HepG2 (cell line): ENCODE results near the gene MFRP. TPM values are rescaled to one million over a fixed set of nuclear protein-coding genes. Genes with fewer than 3 reads are reported as not detected.

ENCODE experiments used
- AGO1 ChIP-seq: fragments of 200-400 bp; formaldehyde crosslinking; IDR thresholded peaks from 2 replicates; pipeline ENCODE4 v1.6.1; 2017; ENCODE audit warnings: mild to moderate bottlenecking, low read depth, low read length, moderate library complexity; ENCODE audit not compliant: poor library complexity, severe bottlenecking
- ARID2 ChIP-seq: sonication (generic); formaldehyde crosslinking; IDR thresholded peaks from 2 replicates; pipeline ENCODE4 v1.8.1; 2022; ENCODE audit warnings: mild to moderate bottlenecking, missing genetic modification reagents, borderline replicate concordance
- E2F1 ChIP-seq: sonication (generic); formaldehyde crosslinking; IDR thresholded peaks from 2 replicates; pipeline ENCODE4 v1.5.0; 2020; ENCODE audit warnings: missing genetic modification reagents
- EEA1 ChIP-seq: sonication (generic); formaldehyde crosslinking; IDR thresholded peaks from 2 replicates; pipeline ENCODE4 v1.5.1; 2020; ENCODE audit warnings: mild to moderate bottlenecking, missing genetic modification reagents, borderline replicate concordance
- HNF4A ChIP-seq: sonication (generic); formaldehyde crosslinking; IDR thresholded peaks from 2 replicates; pipeline ENCODE4 v1.4.0; 2020; ENCODE audit warnings: missing genetic modification reagents
- IKZF1 ChIP-seq: fragments of 450-650 bp; IDR thresholded peaks from 2 replicates; pipeline ENCODE4 v1.7.1; 2016
- KIAA2018 ChIP-seq: sonication (generic); formaldehyde crosslinking; IDR thresholded peaks from 2 replicates; pipeline ENCODE4 v1.5.0; 2020; ENCODE audit warnings: mild to moderate bottlenecking, missing genetic modification reagents, borderline replicate concordance
- MXD3 ChIP-seq: IDR thresholded peaks from 2 replicates; pipeline ENCODE4 v1.6.1; 2016; ENCODE audit warnings: mild to moderate bottlenecking, missing biosample characterization, missing genetic modification reagents
- NBN ChIP-seq: fragments of 450-650 bp; conservative IDR thresholded peaks from 2 replicates; pipeline ENCODE4 v1.6.1; 2017
- NCOA5 ChIP-seq: sonication (generic); formaldehyde crosslinking; IDR thresholded peaks from 2 replicates; pipeline ENCODE4 v1.4.0; 2020; ENCODE audit warnings: missing genetic modification reagents
- PBX3 ChIP-seq: sonication (generic); formaldehyde crosslinking; IDR thresholded peaks from 2 replicates; pipeline ENCODE4 v1.8.1; 2023; ENCODE audit warnings: missing genetic modification reagents, inconsistent platforms, borderline replicate concordance
- POGZ ChIP-seq: sonication (generic); formaldehyde crosslinking; IDR thresholded peaks from 2 replicates; pipeline ENCODE4 v1.4.0; 2020; ENCODE audit warnings: mild to moderate bottlenecking, missing genetic modification reagents
- SRSF1 ChIP-seq: fragments of 200-400 bp; formaldehyde crosslinking; optimal IDR thresholded peaks from 2 replicates; pipeline ENCODE3; 2017; ENCODE audit warnings: mild to moderate bottlenecking, low read depth, low read length, moderate library complexity
- ZBTB1 ChIP-seq: sonication (generic); formaldehyde crosslinking; IDR thresholded peaks from 2 replicates; pipeline ENCODE4 v1.4.0; 2020; ENCODE audit warnings: missing genetic modification reagents, borderline replicate concordance
- ZNF251 ChIP-seq: sonication (generic); formaldehyde crosslinking; IDR thresholded peaks from 2 replicates; pipeline ENCODE4 v1.9.0; 2021; ENCODE audit warnings: mild to moderate bottlenecking, missing genetic modification reagents
- ZNF501 ChIP-seq: sonication (generic); formaldehyde crosslinking; IDR thresholded peaks from 2 replicates; pipeline ENCODE4 v1.5.1; 2020; ENCODE audit warnings: mild to moderate bottlenecking, moderate library complexity, missing genetic modification reagents
- ZNF724P ChIP-seq: sonication (generic); formaldehyde crosslinking; IDR thresholded peaks from 2 replicates; pipeline ENCODE4 v1.8.0; 2022; ENCODE audit warnings: missing genetic modification reagents, borderline replicate concordance
- ZNF746 ChIP-seq: sonication (generic); formaldehyde crosslinking; IDR thresholded peaks from 2 replicates; pipeline ENCODE4 v1.8.0; 2022; ENCODE audit warnings: mild to moderate bottlenecking, missing genetic modification reagents
- ZZZ3 ChIP-seq: sonication (generic); formaldehyde crosslinking; IDR thresholded peaks from 2 replicates; pipeline ENCODE4 v1.4.0; 2020; ENCODE audit warnings: missing genetic modification reagents, mild to moderate bottlenecking, borderline replicate concordance
- polyA plus RNA-seq, 8 experiments: library from polyadenylated mRNA; depleted of rRNA in 3 of 8; stranded (reverse) in 7 of 8; unstranded in 1 of 8; fragments of >200 nt; fragmentation: Illumina TruSeq in 4 of 8; extraction: Trizol in 4 of 8; gene quantifications; 2 replicates each; pipeline versions ENCODE4 v1.2.1 to v1.2.3, GENCODE V29; 2011 to 2016; ENCODE audit warnings: low read depth in 4 of 8, missing spikeins in 1 of 8, mixed read lengths in 1 of 8; ENCODE audit not compliant: insufficient read depth in 1 of 8
- total RNA-seq, 5 experiments: library from RNA; depleted of rRNA; stranded (reverse); fragments of >200 nt; fragmentation: Illumina TruSeq; extraction: Trizol; gene quantifications; 2 replicates each; pipeline ENCODE4 v1.2.3, GENCODE V29; 2016; ENCODE audit warnings: low read depth in 1 of 5

The MFRP gene
- total and polyA plus RNA-seq, 2 of the 13 experiments (the other 11 are each of a cell fraction or from before 2014, with no cell fraction given) = not detected

GRCh38 chr11:119334174-119334930 lies 12.2 kb downstream of the MFRP start, which contains the start of gene RNF26 (continued):
- TF ChIP-seq ARID2 (CRISPR knock-in tag) (no peak), EEA1 (CRISPR knock-in tag) (0 out of 2 replicates have a peak, but pooled peaks have one; percentile 63), ZNF501 (CRISPR knock-in tag) (no peak), KIAA2018 (CRISPR knock-in tag) (0 out of 2 replicates have a peak, but pooled peaks have one; percentile 50), ZBTB1 (CRISPR knock-in tag) (no peak), ZNF746 (CRISPR knock-in tag) (no peak), AGO1 (no peak), MXD3 (peak; percentile 69), ZNF251 (CRISPR knock-in tag) (no peak), HNF4A (CRISPR knock-in tag) (no peak), SRSF1 (no peak), ZZZ3 (CRISPR knock-in tag) (no peak), ZNF724P (peak; percentile 37; the same call in 1 of the 2 replicates), PBX3 (CRISPR knock-in tag) (no peak), NCOA5 (no peak), E2F1 (CRISPR knock-in tag) (peak; percentile 67), POGZ (CRISPR knock-in tag) (no peak; the same call in 1 of the 2 replicates), IKZF1 (no peak), NBN (no peak)
